HepG2 (cell line): ENCODE measurements around the gene CDK5RAP2. TPM values are rescaled to one million over a fixed set of nuclear protein-coding genes. Genes with fewer than 3 reads are reported as not detected.

Source experiments
- ATAC-seq: fragments of 200-7000 bp; cut with Tn5 transposase; 3 replicates; pipeline ENCODE4 v1.9.1; 2020; ENCODE audit warnings: mild to moderate bottlenecking, moderate library complexity
- BruUV-seq: library from RNA; stranded (reverse); fragments of 400-500 nt; replicated peaks from 2 replicates; lab custom pipeline; 2021; lab: Mats Ljungman, UMichigan
- CTCF ChIA-PET: fragments of 300-600 bp; formaldehyde crosslinking; extraction: SDS; loops from one replicate; lab custom pipeline; 2021; ENCODE audit warnings: low total read pairs, inconsistent platforms, low intra/inter-chr PET ratio; lab: Yijun Ruan, JAX
- POLR2A ChIA-PET: fragments of 350-600 bp; sonication (Branson Sonifier 250); formaldehyde crosslinking; loops from one replicate; lab custom pipeline; 2020; ENCODE audit warnings: antibody characterized with exemption, inconsistent platforms; lab: Yijun Ruan, JAX
- DNase-seq: peaks from one replicate; pipeline ENCODE4 v3.0.0-alpha.2; 2015; ENCODE audit warnings: low spot score
- FAIRE-seq: peaks from 3 replicates; lab custom pipeline; 2011; peaks lifted over from hg19 to GRCh38; lab: Jason Lieb, UNC
- H2AFZ ChIP-seq: one replicate; pipeline ENCODE4 v1.6.1; 2011; ENCODE audit warnings: low read length, inconsistent platforms
- H3K27ac ChIP-seq: fragments of 300-600 bp; 3 replicates; pipeline ENCODE4 v1.8.0; 2011; ENCODE audit warnings: mixed run types, mild to moderate bottlenecking, mixed read lengths, low read length, inconsistent platforms; ENCODE audit not compliant: insufficient read depth; ENCODE audit errors: extremely low read length
- H3K27me3 ChIP-seq, 2 experiments: fragments of 200-600 bp in 1 of 2; 2 replicates in 1 of 2; 3 replicates in 1 of 2; pipeline versions ENCODE4 v1.6.0 to v1.8.0; 2011; ENCODE audit warnings: low read length in 2 of 2, mild to moderate bottlenecking in 2 of 2, moderate library complexity in 2 of 2, inconsistent platforms in 1 of 2; ENCODE audit not compliant: insufficient read depth in 2 of 2, control insufficient read depth in 1 of 2
- H3K36me3 ChIP-seq, 2 experiments: fragments of 200-600 bp in 1 of 2; replicated peaks in 1 of 2; 2 replicates in 1 of 2; 3 replicates in 1 of 2; pipeline versions ENCODE4 v1.5.1 to v1.8.0; 2011; ENCODE audit warnings: low read length in 2 of 2, inconsistent platforms in 1 of 2; ENCODE audit not compliant: insufficient read depth in 2 of 2, control insufficient read depth in 1 of 2
- H3K4me1 ChIP-seq: 2 replicates; pipeline ENCODE4 v1.5.1; 2012; ENCODE audit warnings: low read length, inconsistent platforms; ENCODE audit not compliant: insufficient read depth
- H3K4me2 ChIP-seq: 2 replicates; pipeline ENCODE4 v1.6.0; 2011; ENCODE audit warnings: low read depth, low read length, inconsistent platforms
- H3K4me3 ChIP-seq, 3 experiments: fragments of 200-600 bp in 1 of 3; sonication (generic), shearing (Covaris generic) in 1 of 3; replicated peaks in 1 of 3; 2 replicates each; pipeline ENCODE4 v1.5.1; 2011 to 2016; ENCODE audit warnings: low read length in 3 of 3, inconsistent platforms in 2 of 3, low read depth in 2 of 3, mild to moderate bottlenecking in 2 of 3, control low read depth in 1 of 3, mixed read lengths in 1 of 3; ENCODE audit not compliant: insufficient read depth in 1 of 3
- H3K79me2 ChIP-seq: one replicate; pipeline ENCODE4 v1.6.1; 2011; ENCODE audit warnings: low read length, inconsistent platforms; ENCODE audit not compliant: insufficient read depth
- H3K9ac ChIP-seq: 2 replicates; pipeline ENCODE4 v1.6.0; 2011; ENCODE audit warnings: mild to moderate bottlenecking, low read depth, low read length, inconsistent platforms; ENCODE audit not compliant: insufficient read depth
- H3K9me3 ChIP-seq: 2 replicates; pipeline ENCODE4 v1.5.1; 2012; ENCODE audit warnings: mild to moderate bottlenecking, low read length
- H4K20me1 ChIP-seq: 2 replicates; pipeline ENCODE4 v1.6.0; 2011; ENCODE audit warnings: inconsistent platforms, mild to moderate bottlenecking, low read length, moderate library complexity; ENCODE audit not compliant: insufficient read depth
- AKNA ChIP-seq: sonication (generic); formaldehyde crosslinking; IDR thresholded peaks from 2 replicates; pipeline ENCODE4 v1.4.0; 2020; ENCODE audit warnings: missing genetic modification reagents, borderline replicate concordance
- ARID4A ChIP-seq: sonication (generic); formaldehyde crosslinking; IDR thresholded peaks from 2 replicates; pipeline ENCODE4 v1.5.0; 2020; ENCODE audit warnings: mild to moderate bottlenecking, missing genetic modification reagents, borderline replicate concordance
- CEBPG ChIP-seq: IDR thresholded peaks from 2 replicates; pipeline ENCODE4 v1.6.1; 2016
- CREBL2 ChIP-seq: sonication (generic); formaldehyde crosslinking; IDR thresholded peaks from 2 replicates; pipeline ENCODE4 v1.8.1; 2023; ENCODE audit warnings: missing genetic modification reagents, mild to moderate bottlenecking, borderline replicate concordance
- MAFG ChIP-seq: sonication (generic); formaldehyde crosslinking; IDR thresholded peaks from 2 replicates; pipeline ENCODE4 v1.5.1; 2020; ENCODE audit warnings: mild to moderate bottlenecking, missing genetic modification reagents
- NR0B2 ChIP-seq: sonication (generic); formaldehyde crosslinking; IDR thresholded peaks from 2 replicates; pipeline ENCODE4 v1.4.0; 2020; ENCODE audit warnings: mild to moderate bottlenecking, missing genetic modification reagents
- ZBED4 ChIP-seq: sonication (generic); formaldehyde crosslinking; IDR thresholded peaks from 2 replicates; pipeline ENCODE4 v1.4.0; 2020; ENCODE audit warnings: missing genetic modification reagents, borderline replicate concordance
- ZSCAN22 ChIP-seq: sonication (generic); formaldehyde crosslinking; IDR thresholded peaks from 2 replicates; pipeline ENCODE4 v1.4.0; 2020; ENCODE audit warnings: mild to moderate bottlenecking, missing genetic modification reagents
- WGBS: methylation state at CpG from one replicate; pipeline ENCODE4 v1.1.6; 2017; ENCODE audit warnings: low lambda C conversion rate; 5-methylcytosine and 5-hydroxymethylcytosine counted together
- in situ Hi-C: cut with HindIII; loops from 2 replicates; pipeline ENCODE4 v1.10.0; 2017; ENCODE audit warnings: low pct_unique_long_range_greater_than_20kb; ENCODE audit not compliant: extremely low pct_ligation_motif_present
- intact Hi-C: fragments of 100-400 bp; cut with micrococcal nuclease; formaldehyde crosslinking; loops from one replicate; pipeline ENCODE4 v1.10.0; 2022; ENCODE audit not compliant: unreplicated experiment
- polyA plus RNA-seq, 8 experiments: library from polyadenylated mRNA; depleted of rRNA in 3 of 8; stranded (reverse) in 7 of 8; unstranded in 1 of 8; fragments of >200 nt; fragmentation: Illumina TruSeq in 4 of 8; extraction: Trizol in 4 of 8; gene quantifications; 2 replicates each; pipeline versions ENCODE4 v1.2.1 to v1.2.3, GENCODE V29; 2011 to 2016; ENCODE audit warnings: low read depth in 4 of 8, missing spikeins in 1 of 8, mixed read lengths in 1 of 8; ENCODE audit not compliant: insufficient read depth in 1 of 8
- total RNA-seq, 5 experiments: library from RNA; depleted of rRNA; stranded (reverse); fragments of >200 nt; fragmentation: Illumina TruSeq; extraction: Trizol; gene quantifications; 2 replicates each; pipeline ENCODE4 v1.2.3, GENCODE V29; 2016; ENCODE audit warnings: low read depth in 1 of 5

The CDK5RAP2 gene
- total and polyA plus RNA-seq, 2 of the 13 experiments (the other 11 are each of a cell fraction or from before 2014, with no cell fraction given), result 31.8 to 42.2 TPM

- Histone ChIP-seq H3K4me2 (no peak overlapping the region), H3K4me1 (peaks cover 29% of the 10 kb centered on the region), H2AFZ (no peak overlapping the region), H3K27ac (no peak overlapping the region), H4K20me1 (no peaks in the 10 kb centered on the region), H3K9ac (no peak overlapping the region), H3K27me3 (no peaks in the 10 kb centered on the region), H3K36me3 (no peaks in the 10 kb centered on the region), H3K4me3 (no peak overlapping the region), H3K9me3 (no peaks in the 10 kb centered on the region), H3K79me2 (no peaks in the 10 kb centered on the region)
- 29% methylated on average over 2 of the region's 2 CpGs for WGBS
- DNase-seq, result no peak
- ChIA-PET CTCF (no interaction called here), POLR2A (interaction anchor here (1.1 kb wide), 1 partner anchor 21 kb away, joined by 3 read pairs; no protein-coding TSS in a partner anchor)
- no peak for TF ChIP-seq AKNA
- TF ChIP-seq CEBPG (CRISPR knock-in tag), result no peak
- no peak for TF ChIP-seq ARID4A
- TF ChIP-seq ZBED4 (CRISPR knock-in tag), result no peak
- no peak for TF ChIP-seq CREBL2 (CRISPR knock-in tag)
- TF ChIP-seq ZSCAN22 (CRISPR knock-in tag), result no peak
- TF ChIP-seq MAFG, result no peak
- TF ChIP-seq NR0B2 (CRISPR knock-in tag), result no peak
- no TSS peak for BruUV-seq
- intact Hi-C loops (no loop called here), in situ Hi-C loops (no loop called here)
- ATAC-seq, result peak; percentile 55
- peak; percentile 8 for FAIRE-seq
These were observed 216.3 kb downstream of the CDK5RAP2 start for GRCh38 chr9:120363697-120364096.
